ENCODE data around the gene COG3.

The COG3 gene

GRCh38 chr13:45436332-45436731 is 28.4 kb upstream of the COG3 start:
- peaks cover 0 to under 1% (median under 1%) of the 10 kb centered on the region in 4 experiments for H3K4me1 ChIP-seq (ENCODE audit: control extremely low read depth in 1 of 4, control insufficient read depth in 4 of 4, insufficient read depth in 4 of 4, low read length in 3 of 4)
- H3K27ac ChIP-seq (ENCODE audit: insufficient read depth in 1 of 2, low read depth in 1 of 2, low read length in 2 of 2, poor library complexity in 1 of 2, severe bottlenecking in 2 of 2): no peak overlapping the region
- no peak overlapping the region for H3K4me3 ChIP-seq (ENCODE audit: control insufficient read depth in 1 of 7, extremely low read depth in 1 of 7, insufficient read depth in 4 of 7, low read depth in 2 of 7, low read length in 6 of 7)
- DNase-seq: no peak
- H3K36me3 ChIP-seq (ENCODE audit: control insufficient read depth in 4 of 4, insufficient read depth in 4 of 4, low read length in 3 of 4): no peaks in the 10 kb centered on the region
- POLR2A ChIA-PET: no interaction called here
- H3K9me3 ChIP-seq (ENCODE audit: control extremely low read depth in 1 of 5, control insufficient read depth in 4 of 5, insufficient read depth in 2 of 5, low read depth in 1 of 5, low read length in 4 of 5): no peaks in the 10 kb centered on the region
- CTCF ChIA-PET: interaction anchor here (1.6 kb wide), 1 partner anchor 14 kb away, joined by 4 read pairs; no protein-coding TSS in a partner anchor
- H3K27me3 ChIP-seq (replicated peaks in 2 of 5; ENCODE audit: control insufficient read depth in 4 of 5, insufficient read depth in 5 of 5, low read length in 4 of 5): no peaks in the 10 kb centered on the region
- 98% methylated on average over 5 of the region's 9 CpGs for WGBS (ENCODE audit: insufficient coverage)

GRCh38 chr13:45436953-45437352 is 27.8 kb upstream of the COG3 start:
- ChIA-PET POLR2A (no interaction called here), CTCF (no interaction called here)
- 98% methylated on average over 4 of the region's 4 CpGs for WGBS (ENCODE audit: insufficient coverage)
- no peak for DNase-seq
- Histone ChIP-seq H3K36me3 (ENCODE audit: control insufficient read depth in 4 of 4, insufficient read depth in 4 of 4, low read length in 3 of 4) (no peaks in the 10 kb centered on the region), H3K27ac (ENCODE audit: insufficient read depth in 1 of 2, low read depth in 1 of 2, low read length in 2 of 2, poor library complexity in 1 of 2, severe bottlenecking in 2 of 2) (no peak overlapping the region), H3K27me3 (replicated peaks in 2 of 5; ENCODE audit: control insufficient read depth in 4 of 5, insufficient read depth in 5 of 5, low read length in 4 of 5) (no peaks in the 10 kb centered on the region), H3K9me3 (ENCODE audit: control extremely low read depth in 1 of 5, control insufficient read depth in 4 of 5, insufficient read depth in 2 of 5, low read depth in 1 of 5, low read length in 4 of 5) (no peaks in the 10 kb centered on the region), H3K4me3 (ENCODE audit: control insufficient read depth in 1 of 7, extremely low read depth in 1 of 7, insufficient read depth in 4 of 7, low read depth in 2 of 7, low read length in 6 of 7) (no peak overlapping the region), H3K4me1 (ENCODE audit: control extremely low read depth in 1 of 4, control insufficient read depth in 4 of 4, insufficient read depth in 4 of 4, low read length in 3 of 4) (peaks cover 0 to 6% (median 4%) of the 10 kb centered on the region in 4 experiments)

GRCh38 chr13:45437947-45438346 is 26.8 kb upstream of the COG3 start:
- Histone ChIP-seq H3K4me3 (ENCODE audit: control insufficient read depth in 1 of 7, extremely low read depth in 1 of 7, insufficient read depth in 4 of 7, low read depth in 2 of 7, low read length in 6 of 7) (no peak overlapping the region), H3K27me3 (replicated peaks in 2 of 5; ENCODE audit: control insufficient read depth in 4 of 5, insufficient read depth in 5 of 5, low read length in 4 of 5) (no peaks in the 10 kb centered on the region), H3K9me3 (ENCODE audit: control extremely low read depth in 1 of 5, control insufficient read depth in 4 of 5, insufficient read depth in 2 of 5, low read depth in 1 of 5, low read length in 4 of 5) (no peaks in the 10 kb centered on the region), H3K4me1 (ENCODE audit: control extremely low read depth in 1 of 4, control insufficient read depth in 4 of 4, insufficient read depth in 4 of 4, low read length in 3 of 4) (peaks cover 0 to 7% (median 4%) of the 10 kb centered on the region in 4 experiments), H3K27ac (ENCODE audit: insufficient read depth in 1 of 2, low read depth in 1 of 2, low read length in 2 of 2, poor library complexity in 1 of 2, severe bottlenecking in 2 of 2) (no peak overlapping the region), H3K36me3 (ENCODE audit: control insufficient read depth in 4 of 4, insufficient read depth in 4 of 4, low read length in 3 of 4) (no peaks in the 10 kb centered on the region)
- no peak for DNase-seq
- POLR2A ChIA-PET: no interaction called here
- WGBS (ENCODE audit: insufficient coverage): 100% methylated on average over 4 of the region's 4 CpGs
- CTCF ChIA-PET: interaction anchor here (1.0 kb wide), 1 partner anchor 8 kb away, joined by 4 read pairs; no protein-coding TSS in a partner anchor

GRCh38 chr13:45439008-45439407 is 25.7 kb upstream of the COG3 start:
- POLR2A ChIA-PET: interaction anchor here (1.2 kb wide), 1 partner anchor 13 kb away, joined by 3 read pairs; no protein-coding TSS in a partner anchor

GRCh38 chr13:45439781-45440462 is 24.8 kb upstream of the COG3 start:
- peaks cover 0 to 7% (median 4%) of the 10 kb centered on the region in 4 experiments for H3K4me1 ChIP-seq (ENCODE audit: control extremely low read depth in 1 of 4, control insufficient read depth in 4 of 4, insufficient read depth in 4 of 4, low read length in 3 of 4)
- DNase-seq: no peak
- ChIA-PET POLR2A (interaction anchor here (0.6 kb wide), 1 partner anchor 611 kb away, joined by 6 read pairs; no protein-coding TSS in a partner anchor), CTCF (interaction anchor here (1.4 kb wide), 1 partner anchor 11 kb away, joined by 8 read pairs; no protein-coding TSS in a partner anchor)
- H3K27me3 ChIP-seq (replicated peaks in 2 of 5; ENCODE audit: control insufficient read depth in 4 of 5, insufficient read depth in 5 of 5, low read length in 4 of 5): no peaks in the 10 kb centered on the region
- no peaks in the 10 kb centered on the region for H3K9me3 ChIP-seq (ENCODE audit: control extremely low read depth in 1 of 5, control insufficient read depth in 4 of 5, insufficient read depth in 2 of 5, low read depth in 1 of 5, low read length in 4 of 5)
- no peaks in the 10 kb centered on the region for H3K36me3 ChIP-seq (ENCODE audit: control insufficient read depth in 4 of 4, insufficient read depth in 4 of 4, low read length in 3 of 4)
- H3K4me3 ChIP-seq (ENCODE audit: control insufficient read depth in 1 of 7, extremely low read depth in 1 of 7, insufficient read depth in 4 of 7, low read depth in 2 of 7, low read length in 6 of 7): no peak overlapping the region
- H3K27ac ChIP-seq (ENCODE audit: insufficient read depth in 1 of 2, low read depth in 1 of 2, low read length in 2 of 2, poor library complexity in 1 of 2, severe bottlenecking in 2 of 2): no peak overlapping the region
- WGBS (ENCODE audit: insufficient coverage): no CpG with 5 or more reads among the region's 3 CpGs

More at GRCh38 chr13:45439008-45439407, 25.7 kb upstream of the COG3 start:
- Histone ChIP-seq H3K27ac (ENCODE audit: insufficient read depth in 1 of 2, low read depth in 1 of 2, low read length in 2 of 2, poor library complexity in 1 of 2, severe bottlenecking in 2 of 2) (no peak overlapping the region), H3K4me3 (ENCODE audit: control insufficient read depth in 1 of 7, extremely low read depth in 1 of 7, insufficient read depth in 4 of 7, low read depth in 2 of 7, low read length in 6 of 7) (no peak overlapping the region), H3K36me3 (ENCODE audit: control insufficient read depth in 4 of 4, insufficient read depth in 4 of 4, low read length in 3 of 4) (no peaks in the 10 kb centered on the region), H3K9me3 (ENCODE audit: control extremely low read depth in 1 of 5, control insufficient read depth in 4 of 5, insufficient read depth in 2 of 5, low read depth in 1 of 5, low read length in 4 of 5) (no peaks in the 10 kb centered on the region), H3K4me1 (ENCODE audit: control extremely low read depth in 1 of 4, control insufficient read depth in 4 of 4, insufficient read depth in 4 of 4, low read length in 3 of 4) (peaks cover 0 to 7% (median 4%) of the 10 kb centered on the region in 4 experiments), H3K27me3 (replicated peaks in 2 of 5; ENCODE audit: control insufficient read depth in 4 of 5, insufficient read depth in 5 of 5, low read length in 4 of 5) (no peaks in the 10 kb centered on the region)
- 67% methylated on average over 1 of the region's 4 CpGs for WGBS (ENCODE audit: insufficient coverage)
- DNase-seq: no peak
- CTCF ChIA-PET: interaction anchor here (1.0 to 1.4 kb wide), 3 partner anchors 9 to 12 kb away, joined by 3 to 8 read pairs (median 4); no protein-coding TSS in a partner anchor

GRCh38 chr13:45441633-45442032 is 23.1 kb upstream of the COG3 start:
- Histone ChIP-seq H3K4me1 (ENCODE audit: control extremely low read depth in 1 of 4, control insufficient read depth in 4 of 4, insufficient read depth in 4 of 4, low read length in 3 of 4) (peaks cover 0 to 7% (median 4%) of the 10 kb centered on the region in 4 experiments), H3K36me3 (ENCODE audit: control insufficient read depth in 4 of 4, insufficient read depth in 4 of 4, low read length in 3 of 4) (no peaks in the 10 kb centered on the region), H3K27ac (ENCODE audit: insufficient read depth in 1 of 2, low read depth in 1 of 2, low read length in 2 of 2, poor library complexity in 1 of 2, severe bottlenecking in 2 of 2) (no peak overlapping the region), H3K9me3 (ENCODE audit: control extremely low read depth in 1 of 5, control insufficient read depth in 4 of 5, insufficient read depth in 2 of 5, low read depth in 1 of 5, low read length in 4 of 5) (no peaks in the 10 kb centered on the region), H3K4me3 (ENCODE audit: control insufficient read depth in 1 of 7, extremely low read depth in 1 of 7, insufficient read depth in 4 of 7, low read depth in 2 of 7, low read length in 6 of 7) (no peak overlapping the region), H3K27me3 (replicated peaks in 2 of 5; ENCODE audit: control insufficient read depth in 4 of 5, insufficient read depth in 5 of 5, low read length in 4 of 5) (no peaks in the 10 kb centered on the region)
- ChIA-PET CTCF (interaction anchor here (1.0 to 1.8 kb wide), 3 partner anchors 9 to 34 kb away, joined by 3 to 4 read pairs (median 4); no protein-coding TSS in a partner anchor), POLR2A (interaction anchor here (0.6 kb wide), 1 partner anchor 89 kb away, joined by 3 read pairs; no protein-coding TSS in a partner anchor)
- 60% methylated on average over 1 of the region's 2 CpGs for WGBS (ENCODE audit: insufficient coverage)
- DNase-seq: peak; percentile 20 to 63 (median 53)

GRCh38 chr13:45445053-45445452 is 19.7 kb upstream of the COG3 start:
- no peak for DNase-seq
- no peaks in the 10 kb centered on the region for H3K9me3 ChIP-seq (ENCODE audit: control extremely low read depth in 1 of 5, control insufficient read depth in 4 of 5, insufficient read depth in 2 of 5, low read depth in 1 of 5, low read length in 4 of 5)
- no peaks in the 10 kb centered on the region for H3K27me3 ChIP-seq (replicated peaks in 2 of 5; ENCODE audit: control insufficient read depth in 4 of 5, insufficient read depth in 5 of 5, low read length in 4 of 5)
- POLR2A ChIA-PET: no interaction called here
- H3K4me3 ChIP-seq (ENCODE audit: control insufficient read depth in 1 of 7, extremely low read depth in 1 of 7, insufficient read depth in 4 of 7, low read depth in 2 of 7, low read length in 6 of 7): no peak overlapping the region
- H3K36me3 ChIP-seq (ENCODE audit: control insufficient read depth in 4 of 4, insufficient read depth in 4 of 4, low read length in 3 of 4): no peaks in the 10 kb centered on the region
- 96% methylated on average over 5 of the region's 6 CpGs for WGBS (ENCODE audit: insufficient coverage)
- no peak overlapping the region for H3K27ac ChIP-seq (ENCODE audit: insufficient read depth in 1 of 2, low read depth in 1 of 2, low read length in 2 of 2, poor library complexity in 1 of 2, severe bottlenecking in 2 of 2)
- peaks cover 0 to 7% (median 4%) of the 10 kb centered on the region in 4 experiments for H3K4me1 ChIP-seq (ENCODE audit: control extremely low read depth in 1 of 4, control insufficient read depth in 4 of 4, insufficient read depth in 4 of 4, low read length in 3 of 4)
- CTCF ChIA-PET: no interaction called here
